Fibroblast of mammary gland (primary cell): ENCODE measurements around the gene FAM184B.

ENCODE experiments used
- DNase-seq: peaks from one replicate; pipeline ENCODE4 v3.0.0-alpha.2; 2010; ENCODE audit warnings: low read depth
- H3K4me3 ChIP-seq: 2 replicates; pipeline ENCODE4 v1.5.1; 2011; ENCODE audit warnings: low read depth, mild to moderate bottlenecking, low read length, moderate library complexity; ENCODE audit not compliant: control insufficient read depth
- CTCF ChIP-seq: conservative IDR thresholded peaks from 2 replicates; pipeline ENCODE4 v1.5.1; 2011; ENCODE audit warnings: low read depth, low read length, inconsistent platforms; ENCODE audit not compliant: control insufficient read depth, insufficient read depth

Gene FAM184B

GRCh38 chr4:17682222-17682566 lies 99.2 kb downstream of the FAM184B start:
- DNase-seq, result no peak
- no peak for TF ChIP-seq CTCF
- H3K4me3 ChIP-seq, result no peak overlapping the region

- no peak for DNase-seq
- TF ChIP-seq CTCF, result no peak
- no peak overlapping the region for H3K4me3 ChIP-seq
Measured at GRCh38 chr4:17681281-17682221, 99.9 kb downstream of the FAM184B start.

- no peak for TF ChIP-seq CTCF
- DNase-seq, result no peak
- no peak overlapping the region for H3K4me3 ChIP-seq
Measured at GRCh38 chr4:17680559-17681280, 100.7 kb downstream of the FAM184B start.

- DNase-seq, result no peak
- H3K4me3 ChIP-seq, result no peak overlapping the region
- TF ChIP-seq CTCF, result no peak
Measured at GRCh38 chr4:17670423-17670822, 111.0 kb downstream of the FAM184B start.

GRCh38 chr4:17667653-17668201 lies 113.7 kb downstream of the FAM184B start:
- H3K4me3 ChIP-seq, result no peak overlapping the region
- DNase-seq, result no peak
- TF ChIP-seq CTCF, result no peak

GRCh38 chr4:17667253-17667652 lies 114.2 kb downstream of the FAM184B start:
- TF ChIP-seq CTCF, result no peak
- DNase-seq, result no peak
- H3K4me3 ChIP-seq, result no peak overlapping the region
